Uterus (tissue), 2 donors: ENCODE results near the gene NDUFS6.

Source experiments
- CTCF ChIP-seq, 4 experiments: fragments of 200-600 bp in 2 of 4; fragments of 450-650 bp in 2 of 4; sonication (generic) in 2 of 4; IDR thresholded peaks; one replicate each; pipeline ENCODE4 v1.5.1; 2016 to 2019; ENCODE audit warnings: antibody characterized with exemption in 4 of 4, mild to moderate bottlenecking in 2 of 4, moderate library complexity in 1 of 4
- POLR2A ChIP-seq, 2 donors: fragments of 450-650 bp; IDR thresholded peaks; one replicate each; pipeline ENCODE4 v1.6.1; 2016; ENCODE audit warnings: antibody characterized with exemption in 2 of 2, mild to moderate bottlenecking in 1 of 2, moderate library complexity in 1 of 2

GRCh38 chr5:1799602-1800471 lies 1.4 kb upstream of the NDUFS6 start, which contains the start of gene MRPL36:
- TF ChIP-seq CTCF (IDR thresholded peaks at IDR 0.05) (peak in 1 of 4 experiments; percentile 10), POLR2A (IDR thresholded peaks at IDR 0.05) (peak; percentile 68 to 81)
